Retinal pigment epithelial cell (primary cell): ENCODE measurements around the gene CENPE.

ENCODE experiments used
- DNase-seq: peaks from one replicate; pipeline ENCODE4 v3.0.0-alpha.2; 2010; ENCODE audit warnings: low read depth
- H3K4me3 ChIP-seq: 2 replicates; pipeline ENCODE4 v1.5.1; 2011; ENCODE audit warnings: mild to moderate bottlenecking, low read length, control low read depth, moderate library complexity
- CTCF ChIP-seq: conservative IDR thresholded peaks from 2 replicates; pipeline ENCODE4 v1.5.1; 2011; ENCODE audit warnings: low read depth, low read length, control low read depth, inconsistent platforms

The CENPE gene

DNA sequence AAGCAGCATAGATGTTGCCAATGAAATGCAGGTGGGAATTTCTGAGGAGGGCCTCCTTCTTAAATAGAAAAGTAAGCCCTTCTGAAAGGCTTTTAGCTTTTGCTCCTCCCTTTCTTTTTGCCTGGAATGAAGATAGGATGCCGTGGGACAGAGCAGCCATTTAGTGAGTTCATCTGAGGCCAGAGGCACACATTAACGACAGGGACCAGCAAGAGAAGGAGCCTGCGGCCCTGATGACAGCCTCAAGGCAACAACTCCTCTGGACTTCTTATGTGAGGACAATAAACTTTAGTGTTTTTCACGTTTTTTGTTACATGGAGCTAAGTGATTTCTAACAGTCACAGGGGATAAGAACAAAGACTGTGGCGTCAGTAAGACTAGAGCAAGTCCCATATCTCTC, 97.5 kb downstream of the CENPE start:
- DNase-seq = no peak
- TF ChIP-seq CTCF = no peak
- H3K4me3 ChIP-seq = no peak overlapping the region

GRCh38 chr4:103099691-103100392, 98.3 kb downstream of the CENPE start, which contains the start of gene BDH2:
Gene BDH2 (minus strand): TSS chr4:103099834. CDS start chr4:103096254, 3,580 bp downstream.
- TF ChIP-seq CTCF = peak; percentile 64
- peak within 1 kb of the TSS; percentile 66 for H3K4me3 ChIP-seq
- DNase-seq = peak; percentile 92

DNA sequence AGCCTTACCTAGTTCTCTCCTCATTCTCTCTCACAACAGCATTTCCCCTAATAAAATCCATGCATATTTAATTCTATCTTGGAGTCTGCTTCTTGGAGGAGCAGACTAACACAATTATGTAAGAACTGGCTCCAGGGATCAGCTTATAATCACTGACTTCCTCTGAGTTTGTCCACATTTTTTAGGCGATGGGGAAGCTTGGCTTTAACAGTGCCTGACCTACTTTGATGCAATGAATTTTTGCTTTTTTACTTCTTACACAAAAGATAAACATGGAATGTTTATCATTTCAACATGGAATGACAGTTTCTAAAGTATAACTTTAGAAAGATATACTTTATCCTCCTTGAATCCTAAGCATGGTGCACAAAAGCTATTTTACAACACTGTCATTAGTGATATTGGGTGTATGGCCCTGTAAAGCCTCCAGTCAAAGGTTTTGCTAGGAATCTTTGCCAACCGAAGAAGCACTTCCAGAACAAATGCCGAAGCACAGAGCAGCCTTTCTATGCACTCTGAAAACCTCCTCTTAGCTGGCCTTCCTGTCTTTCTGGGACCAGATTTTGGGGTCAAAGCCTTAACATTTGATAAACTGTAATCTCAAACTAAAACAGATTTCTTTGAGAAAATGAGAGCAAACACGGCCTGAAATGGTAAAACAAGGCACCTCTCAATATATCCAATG, 99.2 kb downstream of the CENPE start:
- H3K4me3 ChIP-seq = peak overlapping the region; percentile 66
- no peak for TF ChIP-seq CTCF
- no peak for DNase-seq

DNA sequence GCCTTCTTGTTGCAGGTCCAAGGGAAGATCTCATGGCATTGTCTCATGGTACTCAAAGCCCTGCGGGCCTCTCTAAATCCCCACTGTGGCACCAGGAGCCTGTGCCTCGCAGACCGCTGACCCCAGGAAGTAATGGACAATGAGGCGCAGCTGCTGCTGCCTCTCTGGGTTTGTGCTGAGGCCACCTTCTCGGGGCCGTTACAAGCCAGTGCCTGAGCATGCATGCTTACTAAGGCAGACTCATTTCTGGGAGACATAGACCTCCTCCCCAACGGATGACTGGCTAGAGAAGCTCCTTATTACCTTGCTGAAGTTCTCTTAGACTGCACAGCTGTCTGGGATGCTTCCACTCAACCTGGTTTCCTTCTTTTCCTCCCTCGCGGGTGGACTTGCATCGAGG, 99.8 kb downstream of the CENPE start:
- DNase-seq = no peak
- TF ChIP-seq CTCF = no peak
- H3K4me3 ChIP-seq = peak overlapping the region; percentile 66

GRCh38 chr4:103097112-103097511, 101.0 kb downstream of the CENPE start:
- no peak for DNase-seq
- no peak for TF ChIP-seq CTCF
- H3K4me3 ChIP-seq = no peak overlapping the region

- H3K4me3 ChIP-seq = no peak overlapping the region
- TF ChIP-seq CTCF = no peak
- DNase-seq = no peak
These were observed 103.1 kb downstream of the CENPE start for GRCh38 chr4:103095080-103095479.

- DNase-seq = no peak
- H3K4me3 ChIP-seq = no peak overlapping the region
- no peak for TF ChIP-seq CTCF
These were observed 105.9 kb downstream of the CENPE start for GRCh38 chr4:103092245-103092644.
